ENCODE results near the gene TRAF4. TPM values are rescaled to one million over a fixed set of nuclear protein-coding genes. Genes with fewer than 3 reads are reported as not detected.
A peak's percentile ranks its signal among the peaks of the same experiment; 100 is the strongest.

Gene TRAF4, protein sequence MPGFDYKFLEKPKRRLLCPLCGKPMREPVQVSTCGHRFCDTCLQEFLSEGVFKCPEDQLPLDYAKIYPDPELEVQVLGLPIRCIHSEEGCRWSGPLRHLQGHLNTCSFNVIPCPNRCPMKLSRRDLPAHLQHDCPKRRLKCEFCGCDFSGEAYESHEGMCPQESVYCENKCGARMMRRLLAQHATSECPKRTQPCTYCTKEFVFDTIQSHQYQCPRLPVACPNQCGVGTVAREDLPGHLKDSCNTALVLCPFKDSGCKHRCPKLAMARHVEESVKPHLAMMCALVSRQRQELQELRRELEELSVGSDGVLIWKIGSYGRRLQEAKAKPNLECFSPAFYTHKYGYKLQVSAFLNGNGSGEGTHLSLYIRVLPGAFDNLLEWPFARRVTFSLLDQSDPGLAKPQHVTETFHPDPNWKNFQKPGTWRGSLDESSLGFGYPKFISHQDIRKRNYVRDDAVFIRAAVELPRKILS
- total RNA-seq = 10 to 100 TPM; 55.3 to 57.2 TPM

DNA sequence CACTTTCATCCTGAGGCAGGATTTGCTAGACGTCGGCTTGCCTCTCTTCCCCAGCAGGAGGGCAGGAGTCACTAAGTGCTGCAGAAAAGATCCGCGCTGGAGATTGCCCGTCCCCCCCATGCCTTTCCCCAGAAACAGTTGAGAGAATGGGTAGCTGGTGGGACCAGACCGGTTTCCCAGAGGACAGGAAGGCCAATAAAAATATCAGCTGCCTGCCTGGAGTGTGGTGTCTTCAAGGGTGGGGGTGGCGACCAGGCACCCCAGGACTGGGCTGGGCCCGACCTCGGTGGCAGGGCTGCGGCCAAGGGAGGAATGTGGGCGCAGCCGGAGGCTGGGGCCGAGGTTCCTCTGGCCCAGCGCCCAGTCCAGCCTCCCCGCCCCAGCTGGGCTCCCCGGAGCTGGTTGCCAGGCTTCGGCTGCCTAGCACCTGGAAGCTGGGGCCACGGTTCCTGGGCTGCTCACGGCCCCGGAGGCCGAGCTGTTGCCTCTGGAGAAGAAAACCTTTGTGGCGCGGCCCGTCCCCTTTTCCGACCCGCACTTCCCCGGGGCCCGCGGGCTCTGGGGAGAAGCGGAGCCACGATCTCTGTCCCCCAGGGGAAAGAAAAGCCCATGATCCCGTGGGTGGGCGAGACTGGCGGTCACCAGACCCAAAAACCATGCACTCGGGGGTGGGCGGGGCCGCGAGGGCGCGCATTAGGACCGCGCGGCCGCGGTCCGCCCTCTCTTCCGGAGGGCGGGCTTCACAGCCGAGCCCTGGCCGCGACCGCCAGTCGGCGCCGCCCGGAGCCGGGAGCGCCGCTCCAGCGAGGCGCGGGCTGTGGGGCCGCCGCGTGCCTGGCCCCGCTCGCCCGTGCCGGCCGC, at the start of gene TRAF4:
Gene TRAF4 (plus strand): TSS at position 769 of the 861 bp plus-strand sequence. CDS start 102 bp downstream, outside the sequence.
- Mint-ChIP-seq H3K4me3 (peak within 1 kb of the TSS; percentile 82), H3K27me3 (no peaks in the 10 kb centered on the region), H3K4me1 (peaks cover 34% of the 10 kb centered on the region), H3K36me3 (ENCODE audit: low read depth) (peaks cover 35% of the 10 kb centered on the region), H3K9me3 (peaks cover 5% of the 10 kb centered on the region), H3K27ac (peak within 1 kb of the TSS; percentile 82)
- ChIA-PET POLR2A (interaction anchor here (0.7 to 16.8 kb wide), 8 partner anchors 8 to 949 kb away, joined by 3 to 426 read pairs (median 4); partner anchors contain the start of genes BLTP2, NEK8, PHF12 and RPL23A), CTCF (interaction anchor here (17.2 kb wide), 1 partner anchor 17 kb away, joined by 458 read pairs; the partner anchor contains the start of genes NEK8 and TLCD1)
- DNase-seq = peak; percentile 80

DNA sequence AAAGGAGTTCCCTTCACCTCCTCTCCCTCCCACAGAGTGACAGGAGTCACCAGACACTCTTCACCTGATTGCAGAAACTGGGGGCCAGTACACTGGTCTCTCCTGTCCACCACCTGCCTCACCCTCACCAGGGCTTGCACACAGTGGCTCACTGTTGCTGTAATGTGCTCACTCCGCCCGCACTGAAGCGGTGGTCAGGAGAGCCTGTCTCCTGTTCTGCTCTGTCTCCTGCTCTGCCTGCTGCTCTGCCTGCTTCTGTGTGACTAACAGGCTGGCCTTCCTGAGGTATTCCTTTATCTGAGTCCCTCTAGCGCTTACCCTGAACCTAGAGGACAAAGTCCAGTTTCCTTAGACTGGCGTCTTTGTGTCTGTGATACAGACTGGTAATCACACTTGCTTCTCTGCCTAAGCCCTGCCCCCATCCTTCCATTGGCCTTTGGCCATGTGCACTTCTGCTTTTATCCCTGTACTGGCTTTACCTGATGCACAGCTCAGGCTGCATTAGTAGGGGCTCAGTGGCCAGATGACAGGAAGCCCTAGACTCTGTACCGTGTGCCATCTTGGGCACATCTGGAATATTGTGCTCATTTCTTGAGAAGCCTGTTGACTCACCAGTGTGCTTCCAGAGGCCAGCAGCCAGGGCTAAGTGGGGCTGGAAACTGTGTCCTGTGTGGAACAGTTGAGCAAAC, 45.4 kb upstream of the TRAF4 start:
- Mint-ChIP-seq H3K36me3 (ENCODE audit: low read depth) (peaks cover 83% of the 10 kb centered on the region), H3K4me1 (no peaks in the 10 kb centered on the region), H3K27ac (no peak overlapping the region), H3K4me3 (no peak overlapping the region), H3K9me3 (no peaks in the 10 kb centered on the region), H3K27me3 (no peaks in the 10 kb centered on the region)
- POLR2A ChIA-PET = no interaction called here
- DNase-seq = no peak
- CTCF ChIA-PET = no interaction called here

DNA sequence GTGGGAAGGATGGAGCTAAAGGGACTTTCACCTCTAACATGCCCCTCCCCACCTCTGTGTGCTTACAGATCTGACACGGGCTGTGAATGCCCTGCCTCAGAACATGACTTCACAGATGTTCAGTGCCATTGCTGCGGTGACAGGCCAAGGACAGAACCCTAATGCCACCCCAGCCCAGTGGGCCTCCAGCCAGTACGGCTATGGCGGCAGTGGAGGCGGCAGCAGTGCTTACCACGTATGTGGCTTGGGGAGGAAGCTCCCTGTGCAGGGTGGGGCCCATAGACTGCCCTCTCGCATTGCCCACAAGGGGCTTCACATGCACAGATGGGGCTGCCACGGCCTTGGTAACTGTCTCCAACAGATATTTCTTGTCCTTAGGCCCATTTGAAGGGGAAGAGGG, 43.5 kb upstream of the TRAF4 start:
- Mint-ChIP-seq H3K9me3 (no peaks in the 10 kb centered on the region), H3K4me1 (no peaks in the 10 kb centered on the region), H3K36me3 (ENCODE audit: low read depth) (peaks cover 74% of the 10 kb centered on the region), H3K27ac (no peak overlapping the region), H3K4me3 (no peak overlapping the region), H3K27me3 (no peaks in the 10 kb centered on the region)
- POLR2A ChIA-PET = interaction anchor here (0.8 kb wide), 1 partner anchor 10 kb away, joined by 3 read pairs; no protein-coding TSS in a partner anchor
- CTCF ChIA-PET = interaction anchor here (1.3 kb wide), 1 partner anchor 11 kb away, joined by 3 read pairs; the partner anchor contains the start of gene PROCA1
- DNase-seq = no peak

DNA sequence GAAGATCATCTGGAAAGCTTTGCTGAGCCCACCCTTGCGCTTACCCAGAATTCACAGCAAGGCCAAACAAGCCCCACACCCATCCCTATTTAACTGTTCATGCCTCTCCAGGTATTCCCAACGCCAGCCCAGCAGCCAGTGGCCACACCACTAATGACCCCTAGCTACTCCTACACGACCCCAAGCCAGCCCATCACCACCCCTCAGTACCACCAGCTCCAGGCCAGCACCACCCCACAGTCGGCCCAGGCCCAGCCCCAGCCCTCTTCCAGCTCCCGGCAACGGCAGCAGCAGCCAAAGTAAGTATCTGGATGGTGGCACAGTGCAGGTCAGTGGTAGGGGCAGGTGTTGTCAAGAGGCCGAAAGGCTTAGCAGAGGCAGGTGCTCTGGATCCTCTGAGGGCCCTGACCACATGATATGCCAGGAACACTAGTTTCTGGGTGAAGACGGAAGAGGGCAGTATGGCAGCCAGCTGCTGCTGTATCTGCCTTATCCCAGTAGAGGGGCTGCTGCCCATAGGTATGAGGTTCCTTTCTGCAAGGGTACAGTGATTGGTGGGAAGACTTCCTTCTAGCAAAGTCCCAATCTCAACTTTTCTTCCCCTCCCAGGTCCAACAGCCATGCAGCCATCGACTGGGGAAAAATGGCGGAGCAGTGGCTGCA, 42.9 kb upstream of the TRAF4 start:
- DNase-seq = no peak
- CTCF ChIA-PET = interaction anchor here (1.3 kb wide), 1 partner anchor 10 kb away, joined by 3 read pairs; the partner anchor contains the start of gene PROCA1
- Mint-ChIP-seq H3K4me3 (no peak overlapping the region), H3K4me1 (no peaks in the 10 kb centered on the region), H3K27ac (no peak overlapping the region), H3K36me3 (ENCODE audit: low read depth) (peaks cover 69% of the 10 kb centered on the region), H3K27me3 (no peaks in the 10 kb centered on the region), H3K9me3 (no peaks in the 10 kb centered on the region)
- POLR2A ChIA-PET = interaction anchor here (1.7 kb wide), 1 partner anchor 19 kb away, joined by 4 read pairs; the partner anchor contains the start of gene RPL23A

DNA sequence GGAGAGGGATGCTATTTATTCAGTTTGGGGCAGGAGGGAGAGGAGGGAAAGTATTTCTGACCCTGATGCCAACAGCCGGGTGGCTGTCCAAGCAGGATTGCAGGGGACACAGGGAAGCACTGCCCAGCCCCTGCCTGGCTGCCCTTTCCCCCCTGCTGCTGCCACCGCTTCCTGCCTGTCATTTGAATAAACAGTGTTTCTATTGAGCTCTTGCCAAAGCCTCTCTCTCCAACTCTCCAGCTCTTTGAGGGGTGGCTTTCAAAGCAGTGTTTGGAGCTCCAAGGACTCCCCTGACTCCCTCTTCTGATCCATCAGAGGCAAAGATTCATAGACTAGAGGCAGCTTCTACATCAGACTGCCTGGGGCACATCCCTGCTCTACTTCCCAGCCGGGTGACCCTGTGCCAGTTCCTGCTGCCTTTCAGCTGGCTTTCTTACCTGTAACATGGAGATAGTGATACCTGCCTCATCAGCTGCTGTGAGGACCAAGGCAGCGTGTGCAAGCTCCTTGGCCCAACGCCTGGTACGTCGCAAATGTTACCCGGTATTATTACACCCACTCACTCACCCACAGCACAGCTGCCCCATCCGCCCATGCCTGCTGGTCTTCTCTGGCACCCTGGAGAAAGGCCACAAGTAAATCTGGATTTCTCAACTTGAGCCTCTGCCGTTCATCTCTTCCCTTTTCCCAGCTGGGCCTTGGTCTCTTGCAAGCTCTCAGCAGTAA, 41.6 kb upstream of the TRAF4 start:
- Mint-ChIP-seq H3K27ac (no peak overlapping the region), H3K4me3 (no peak overlapping the region), H3K27me3 (no peaks in the 10 kb centered on the region), H3K4me1 (no peaks in the 10 kb centered on the region), H3K9me3 (no peaks in the 10 kb centered on the region), H3K36me3 (ENCODE audit: low read depth) (peaks cover 61% of the 10 kb centered on the region)
- DNase-seq = no peak
- ChIA-PET POLR2A (interaction anchor here (1.0 to 2.6 kb wide), 3 partner anchors 9 to 103 kb away, joined by 3 to 11 read pairs (median 4); partner anchors contain the start of genes PROCA1 and RPL23A), CTCF (interaction anchor here (0.6 kb wide), 1 partner anchor 25 kb away, joined by 4 read pairs; no protein-coding TSS in a partner anchor)

DNA sequence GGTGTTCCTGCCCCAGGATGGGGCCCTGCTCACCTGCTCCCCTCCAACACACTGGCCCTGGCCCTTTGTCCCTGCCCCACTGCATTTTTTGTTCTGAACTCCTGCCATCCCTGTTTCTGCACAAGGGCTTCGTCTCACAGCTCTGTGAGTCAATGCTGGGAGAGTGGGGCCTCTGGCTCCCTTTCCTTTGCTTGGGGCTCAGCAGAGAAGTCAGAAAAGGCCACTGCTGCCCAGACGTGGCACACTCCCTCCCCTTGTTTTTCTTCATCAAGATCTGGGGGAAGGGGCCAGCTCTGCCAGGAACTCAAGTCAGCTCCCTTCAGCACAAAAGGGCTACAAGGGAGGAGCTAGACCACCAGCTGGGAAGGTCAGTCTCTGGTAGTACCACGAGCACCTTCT, 41.1 kb upstream of the TRAF4 start:
- Mint-ChIP-seq H3K27me3 (no peaks in the 10 kb centered on the region), H3K4me1 (no peaks in the 10 kb centered on the region), H3K4me3 (no peak overlapping the region), H3K27ac (no peak overlapping the region), H3K9me3 (no peaks in the 10 kb centered on the region), H3K36me3 (ENCODE audit: low read depth) (peaks cover 55% of the 10 kb centered on the region)
- POLR2A ChIA-PET = interaction anchor here (1.0 to 2.6 kb wide), 3 partner anchors 9 to 103 kb away, joined by 3 to 11 read pairs (median 4); partner anchors contain the start of genes PROCA1 and RPL23A
- CTCF ChIA-PET = interaction anchor here (0.6 kb wide), 1 partner anchor 24 kb away, joined by 4 read pairs; no protein-coding TSS in a partner anchor
- DNase-seq = no peak

DNA sequence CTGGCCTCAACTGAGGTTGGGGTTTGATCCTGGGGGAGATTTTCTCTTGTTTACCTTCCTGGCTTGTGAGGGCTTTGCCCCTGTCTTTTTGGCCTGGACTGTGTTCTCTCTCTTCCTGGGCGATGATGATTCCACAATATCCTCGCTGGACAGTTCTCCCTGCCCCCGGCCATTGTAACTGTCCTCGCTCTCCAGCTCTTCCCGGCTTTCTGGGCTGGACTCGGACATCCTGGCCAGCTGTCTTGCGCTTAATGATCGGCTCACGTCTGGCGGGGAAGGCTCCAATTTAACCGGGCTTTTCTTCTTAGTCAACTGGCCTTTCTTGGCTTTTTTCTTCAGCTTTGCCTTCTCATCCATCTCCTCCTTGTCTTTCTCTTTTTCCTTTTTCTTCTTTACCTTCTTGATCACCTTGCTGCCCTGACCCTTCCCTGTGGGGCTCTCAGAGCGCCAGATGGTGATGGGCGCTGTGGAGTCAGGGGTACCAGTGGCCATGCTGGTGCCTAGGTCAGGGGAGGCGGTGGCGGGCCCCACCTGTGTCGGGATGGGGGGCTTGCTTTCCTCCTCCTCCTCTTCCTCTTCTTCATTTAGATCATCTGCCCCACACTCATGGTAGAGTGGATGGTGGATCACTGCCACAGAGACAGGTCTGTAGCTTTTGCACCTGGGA, 40.1 kb upstream of the TRAF4 start:
- H3K27ac Mint-ChIP-seq = no peak overlapping the region
- no peak for DNase-seq
- H3K4me1 Mint-ChIP-seq = no peaks in the 10 kb centered on the region
- H3K9me3 Mint-ChIP-seq = no peaks in the 10 kb centered on the region
- no peak overlapping the region for H3K4me3 Mint-ChIP-seq
- POLR2A ChIA-PET = interaction anchor here (1.6 to 2.6 kb wide), 2 partner anchors 8 to 16 kb away, joined by 7 to 11 read pairs; partner anchors contain the start of genes PROCA1 and RPL23A
- CTCF ChIA-PET = no interaction called here
- peaks cover 50% of the 10 kb centered on the region for H3K36me3 Mint-ChIP-seq (ENCODE audit: low read depth)
- H3K27me3 Mint-ChIP-seq = no peaks in the 10 kb centered on the region

DNA sequence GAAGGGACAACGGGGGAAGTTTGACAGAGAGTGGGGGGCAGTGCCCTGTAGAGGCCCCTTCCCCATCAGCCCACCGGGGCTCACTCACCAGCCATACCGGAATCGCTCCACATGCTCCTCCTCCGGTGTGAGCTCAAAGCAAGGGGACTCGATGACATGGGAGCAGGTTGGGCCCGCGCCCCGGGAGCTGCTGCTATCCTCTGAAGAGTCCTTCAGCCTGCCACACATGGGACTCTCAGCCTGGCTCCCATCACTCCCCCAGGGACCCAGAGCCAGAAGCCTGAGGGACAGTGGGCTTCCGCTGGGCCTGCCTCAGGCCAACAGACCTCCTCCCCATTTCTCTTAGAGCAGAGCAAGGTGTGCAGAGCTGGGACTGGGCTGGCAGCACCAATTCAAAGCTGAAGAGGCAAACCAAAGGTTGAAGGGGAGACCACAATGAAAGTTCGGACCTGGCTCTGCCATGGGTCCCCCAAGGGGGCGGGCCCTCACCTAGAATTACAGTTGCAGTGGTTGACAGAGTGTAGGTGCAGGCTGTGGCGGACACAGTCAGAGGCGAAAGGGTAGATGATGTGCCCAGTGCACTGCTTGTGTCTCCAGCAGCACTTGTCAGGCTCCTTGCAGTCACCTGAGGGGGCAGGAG, 39.5 kb upstream of the TRAF4 start:
- Mint-ChIP-seq H3K27ac (no peak overlapping the region), H3K27me3 (no peaks in the 10 kb centered on the region), H3K36me3 (ENCODE audit: low read depth) (peaks cover 45% of the 10 kb centered on the region), H3K4me1 (no peaks in the 10 kb centered on the region), H3K4me3 (no peak overlapping the region), H3K9me3 (no peaks in the 10 kb centered on the region)
- ChIA-PET POLR2A (interaction anchor here (1.6 to 2.6 kb wide), 2 partner anchors 7 to 15 kb away, joined by 7 to 11 read pairs; partner anchors contain the start of genes PROCA1 and RPL23A), CTCF (interaction anchor here (1.5 kb wide), 1 partner anchor 28 kb away, joined by 4 read pairs; no protein-coding TSS in a partner anchor)
- DNase-seq = no peak

DNA sequence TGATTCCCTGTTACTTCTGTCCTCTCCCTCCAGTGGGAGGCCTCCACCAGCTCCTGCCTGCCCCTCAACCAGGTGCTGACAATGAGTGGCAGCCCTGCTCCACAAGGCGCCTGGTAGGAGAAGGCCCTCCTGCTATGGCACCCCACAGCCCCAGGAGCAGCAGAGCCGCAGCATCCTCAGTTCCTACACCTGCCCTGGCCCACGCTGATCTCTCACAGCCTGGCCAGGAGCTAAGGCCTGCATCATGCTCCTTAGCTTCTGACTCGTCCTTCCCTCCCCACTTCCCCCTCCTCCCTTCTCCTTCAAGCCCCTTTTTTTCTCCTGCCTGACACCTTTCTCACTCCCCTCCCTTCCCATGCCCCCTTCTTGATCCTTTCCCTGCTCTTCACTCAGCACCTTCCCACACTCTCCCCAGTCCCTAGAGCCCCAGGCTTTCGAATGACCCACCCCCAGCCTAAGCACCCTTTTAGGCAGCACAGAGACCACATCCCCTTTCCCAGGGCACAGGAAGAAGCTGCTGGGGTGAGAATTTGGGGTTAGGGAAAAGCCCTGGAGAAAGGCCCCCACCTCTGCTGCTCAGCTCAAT, 38.6 kb upstream of the TRAF4 start:
- no peak overlapping the region for H3K27ac Mint-ChIP-seq
- ChIA-PET CTCF (interaction anchor here (1.5 kb wide), 1 partner anchor 29 kb away, joined by 4 read pairs; no protein-coding TSS in a partner anchor), POLR2A (interaction anchor here (1.6 kb wide), 1 partner anchor 15 kb away, joined by 7 read pairs; the partner anchor contains the start of gene RPL23A)
- peaks cover 37% of the 10 kb centered on the region for H3K36me3 Mint-ChIP-seq (ENCODE audit: low read depth)
- no peaks in the 10 kb centered on the region for H3K4me1 Mint-ChIP-seq
- no peak overlapping the region for H3K4me3 Mint-ChIP-seq
- no peaks in the 10 kb centered on the region for H3K27me3 Mint-ChIP-seq
- no peak for DNase-seq
- no peaks in the 10 kb centered on the region for H3K9me3 Mint-ChIP-seq

DNA sequence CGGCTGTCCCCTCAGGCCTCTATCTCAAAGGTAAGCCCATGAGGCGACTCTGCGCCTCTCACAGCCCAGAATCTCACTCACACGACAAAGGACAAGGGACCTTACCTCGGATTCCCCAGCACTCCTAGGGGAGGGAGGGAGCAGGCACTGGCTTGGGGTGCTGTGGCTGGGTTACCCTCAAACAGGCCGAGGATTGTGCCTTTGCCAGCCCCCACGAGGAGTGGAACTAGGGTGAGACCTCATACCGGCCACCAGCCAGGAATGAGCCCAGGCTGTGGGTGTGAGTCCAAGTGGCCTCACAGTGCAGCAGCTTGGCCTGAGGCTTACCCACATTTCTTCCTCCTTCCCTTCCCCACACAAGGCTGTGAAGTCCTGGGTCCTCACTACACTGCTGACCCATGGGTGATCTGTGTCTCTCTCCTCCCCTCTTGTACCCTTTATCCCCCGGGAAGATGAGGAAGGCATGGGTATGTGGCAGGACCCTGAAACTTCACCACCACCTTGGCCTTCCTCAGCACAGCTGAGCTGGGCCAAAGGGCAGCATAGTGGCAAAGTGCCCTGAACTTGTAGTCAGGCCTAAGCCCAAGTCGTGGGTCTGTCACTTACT, 38.0 kb upstream of the TRAF4 start:
- POLR2A ChIA-PET = no interaction called here

More for the DNA sequence above, 38.0 kb upstream of the TRAF4 start:
- CTCF ChIA-PET = interaction anchor here (1.5 kb wide), 1 partner anchor 30 kb away, joined by 4 read pairs; no protein-coding TSS in a partner anchor
- no peak overlapping the region for H3K4me3 Mint-ChIP-seq
- H3K4me1 Mint-ChIP-seq = peaks cover 4% of the 10 kb centered on the region
- peaks cover 31% of the 10 kb centered on the region for H3K36me3 Mint-ChIP-seq (ENCODE audit: low read depth)
- H3K27ac Mint-ChIP-seq = no peak overlapping the region
- H3K9me3 Mint-ChIP-seq = no peaks in the 10 kb centered on the region
- no peaks in the 10 kb centered on the region for H3K27me3 Mint-ChIP-seq
- DNase-seq = no peak
